ENCODE measurements around the gene UQCRQ.
"Not testable (repeated sequence)": the region's sequence is repeated elsewhere in the genome, so short reads cannot be mapped to it uniquely, and the experiment has no call there.

UQCRQ gene

GRCh38 chr5:132834057-132834456 is 32.4 kb upstream of the UQCRQ start:
- DNase-seq, result no peak

GRCh38 chr5:132836852-132837251 is 29.6 kb upstream of the UQCRQ start:
- DNase-seq, result no peak

- DNase-seq, result no peak
Measured at GRCh38 chr5:132837868-132838267, 28.6 kb upstream of the UQCRQ start.

GRCh38 chr5:132838516-132839282 is 27.7 kb upstream of the UQCRQ start:
- DNase-seq, result no peak

- no peak for DNase-seq
Measured at GRCh38 chr5:132839426-132840301, 26.8 kb upstream of the UQCRQ start.

GRCh38 chr5:132840313-132840712 is 26.1 kb upstream of the UQCRQ start:
- DNase-seq, result no peak

GRCh38 chr5:132840896-132841295 is 25.5 kb upstream of the UQCRQ start:
- no peak for DNase-seq

- DNase-seq, result no peak
Measured at GRCh38 chr5:132841305-132841704, 25.1 kb upstream of the UQCRQ start.

GRCh38 chr5:132848270-132848669 is 18.2 kb upstream of the UQCRQ start:
- DNase-seq, result no peak

GRCh38 chr5:132849347-132849746 is 17.1 kb upstream of the UQCRQ start:
- DNase-seq, result no peak

GRCh38 chr5:132850066-132850465 is 16.4 kb upstream of the UQCRQ start:
- DNase-seq, result no peak

- no peak for DNase-seq
Measured at GRCh38 chr5:132853323-132853722, 13.1 kb upstream of the UQCRQ start.

GRCh38 chr5:132853790-132854189 is 12.7 kb upstream of the UQCRQ start:
- DNase-seq, result no peak

- DNase-seq, result no peak
Measured at GRCh38 chr5:132854301-132854700, 12.1 kb upstream of the UQCRQ start.

GRCh38 chr5:132854992-132855391 is 11.4 kb upstream of the UQCRQ start:
- not testable (repeated sequence) for DNase-seq

GRCh38 chr5:132856011-132856410 is 10.4 kb upstream of the UQCRQ start:
- DNase-seq, result no peak

GRCh38 chr5:132859889-132860437 is 6.5 kb upstream of the UQCRQ start:
- no peak for DNase-seq

- no peak for DNase-seq
Measured at GRCh38 chr5:132860742-132861141, 5.7 kb upstream of the UQCRQ start.

- DNase-seq, result no peak
Measured at GRCh38 chr5:132865668-132866341, 637 bp upstream of the UQCRQ start.

GRCh38 chr5:132867046-132867451 is 607 bp downstream of the UQCRQ start:
- DNase-seq, result no peak

GRCh38 chr5:132868754-132869153 is 2.3 kb downstream of the UQCRQ start:
- DNase-seq, result no peak

- no peak for DNase-seq
Measured at GRCh38 chr5:132870801-132871200, 4.4 kb downstream of the UQCRQ start.
